ENCODE measurements around the gene RETSAT.

The RETSAT gene

GRCh38 chr2:85398426-85399182 is 44.3 kb upstream of the RETSAT start:
- DNase-seq (ENCODE audit: low read depth) = no peak
- H3K4me3 ChIP-seq (ENCODE audit: low read depth, low read length) = no peak overlapping the region
- no peak for TF ChIP-seq CTCF (IDR thresholded peaks at IDR 0.05; ENCODE audit: insufficient read depth, low read depth, low read length, missing control alignments)

GRCh38 chr2:85397925-85398331 is 43.6 kb upstream of the RETSAT start:
- H3K4me3 ChIP-seq (ENCODE audit: low read depth, low read length) = no peak overlapping the region
- DNase-seq (ENCODE audit: low read depth) = no peak
- TF ChIP-seq CTCF (IDR thresholded peaks at IDR 0.05; ENCODE audit: insufficient read depth, low read depth, low read length, missing control alignments) = no peak

- peak; percentile 29 for DNase-seq (ENCODE audit: low read depth)
- no peak for TF ChIP-seq CTCF (IDR thresholded peaks at IDR 0.05; ENCODE audit: insufficient read depth, low read depth, low read length, missing control alignments)
- no peak overlapping the region for H3K4me3 ChIP-seq (ENCODE audit: low read depth, low read length)
These were observed 42.5 kb upstream of the RETSAT start for GRCh38 chr2:85396531-85397470.

- no peak for TF ChIP-seq CTCF (IDR thresholded peaks at IDR 0.05; ENCODE audit: insufficient read depth, low read depth, low read length, missing control alignments)
These were observed 41.7 kb upstream of the RETSAT start for GRCh38 chr2:85395912-85396475.

GRCh38 chr2:85394976-85395375 is 40.6 kb upstream of the RETSAT start:
- H3K4me3 ChIP-seq (ENCODE audit: low read depth, low read length) = no peak overlapping the region
- TF ChIP-seq CTCF (IDR thresholded peaks at IDR 0.05; ENCODE audit: insufficient read depth, low read depth, low read length, missing control alignments) = no peak
- no peak for DNase-seq (ENCODE audit: low read depth)

More at GRCh38 chr2:85395912-85396475, 41.7 kb upstream of the RETSAT start:
- no peak for DNase-seq (ENCODE audit: low read depth)
- no peak overlapping the region for H3K4me3 ChIP-seq (ENCODE audit: low read depth, low read length)

GRCh38 chr2:85394261-85394681 is 39.9 kb upstream of the RETSAT start:
- DNase-seq (ENCODE audit: low read depth) = no peak
- TF ChIP-seq CTCF (IDR thresholded peaks at IDR 0.05; ENCODE audit: insufficient read depth, low read depth, low read length, missing control alignments) = no peak
- no peak overlapping the region for H3K4me3 ChIP-seq (ENCODE audit: low read depth, low read length)

Data from GM12865 (cell line).